Measurements from ENCODE around the gene EFS.
A peak's percentile ranks its signal among the peaks of the same experiment; 100 is the strongest.

The EFS gene

DNA sequence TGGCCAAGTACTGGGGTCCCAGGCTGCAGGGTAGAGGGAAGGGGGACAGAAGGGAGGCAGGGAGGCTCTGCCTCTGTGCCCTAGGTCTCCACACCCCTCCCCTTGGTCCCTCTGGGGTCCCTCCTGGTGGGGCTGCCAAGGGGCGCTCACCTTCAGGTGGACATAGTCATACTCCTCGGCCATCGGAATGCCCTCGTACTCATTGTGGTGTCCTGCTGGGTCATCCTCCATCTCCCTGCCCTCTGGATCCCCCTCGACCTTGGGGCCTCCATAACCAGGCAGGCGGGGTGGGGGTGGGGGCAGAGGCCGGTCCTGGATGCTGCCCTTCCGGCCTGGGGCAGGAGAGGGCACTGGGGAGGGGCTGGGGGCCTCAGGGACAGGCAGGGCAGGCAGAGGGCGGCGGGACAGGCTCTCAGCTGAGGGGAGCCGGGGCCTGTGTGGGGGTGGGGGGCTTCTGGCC is 5.8 kb downstream of the EFS start:
- no peak for DNase-seq (ENCODE audit: low spot score)

DNA sequence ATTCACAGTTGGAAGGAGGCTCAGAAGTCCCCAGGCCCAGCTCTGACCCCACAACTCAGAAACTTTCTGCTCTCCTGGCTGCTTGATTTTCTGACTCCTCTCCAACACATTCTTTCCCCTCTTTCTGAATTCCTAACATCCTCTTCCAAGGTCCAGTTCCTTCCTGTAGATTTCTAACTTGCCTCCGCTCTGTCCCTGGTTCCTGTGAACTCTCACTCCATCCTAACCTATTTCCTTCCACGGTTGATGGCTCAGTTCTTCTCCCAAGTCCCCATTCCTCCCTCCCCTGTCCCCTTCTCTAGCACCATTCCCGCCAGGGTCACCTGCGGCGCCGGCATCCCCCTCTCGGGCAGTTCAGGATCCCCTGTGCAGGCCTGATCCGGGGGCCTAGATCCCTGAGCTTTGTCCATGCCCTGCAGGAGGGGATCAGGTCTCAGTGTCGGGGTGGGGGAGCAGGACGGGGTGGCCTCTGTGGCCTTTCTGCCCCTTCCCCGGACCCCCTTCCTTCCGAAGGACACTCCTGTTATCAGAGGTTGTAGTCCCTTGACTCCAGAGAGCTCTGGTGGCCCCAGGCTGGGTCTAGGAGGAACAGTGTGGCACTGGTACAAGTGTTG is 6.3 kb downstream of the EFS start:
- DNase-seq (ENCODE audit: low spot score): no peak

DNA sequence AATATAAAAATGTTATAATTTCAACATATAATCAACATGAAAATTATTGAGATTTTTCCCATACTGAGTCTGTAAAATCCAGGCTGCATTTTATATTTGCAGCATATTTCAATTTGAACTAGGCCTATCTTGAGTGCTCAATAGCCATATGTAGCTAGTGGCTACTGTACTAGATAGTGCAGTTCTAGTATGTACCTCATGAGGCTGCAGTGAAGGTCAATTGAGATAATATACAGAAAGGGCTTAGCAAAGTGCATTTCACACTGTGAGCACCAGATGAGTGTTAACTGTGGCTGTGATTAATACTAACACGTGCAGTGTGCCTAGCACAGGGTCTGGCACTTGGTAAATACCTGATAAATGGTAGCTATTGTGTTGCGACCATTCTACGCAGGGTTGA is 6.9 kb downstream of the EFS start:
- DNase-seq (ENCODE audit: low spot score): no peak

DNA sequence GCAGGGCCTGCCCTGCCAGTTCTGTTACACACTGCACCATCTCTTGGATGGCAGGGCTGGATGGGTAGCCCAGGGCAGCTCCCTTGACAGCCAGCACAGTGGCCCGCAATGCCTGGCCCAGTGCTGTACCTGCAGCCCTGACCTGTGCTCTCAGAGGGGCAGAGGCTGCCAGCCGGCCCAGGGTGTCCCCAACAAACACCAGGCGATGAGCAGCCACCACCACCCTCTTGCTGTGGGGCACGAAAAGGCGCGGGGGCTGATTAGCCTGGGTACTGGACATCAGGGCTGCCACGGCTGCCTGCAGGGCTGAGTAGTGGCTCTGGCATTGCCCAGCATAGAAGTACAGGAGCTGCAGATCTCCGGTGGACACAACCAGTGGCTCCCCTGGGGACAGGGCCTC is 7.7 kb downstream of the EFS start:
- no peak for DNase-seq (ENCODE audit: low spot score)

GRCh38 chr14:23356662-23357061 is 8.3 kb downstream of the EFS start:
- no peak for DNase-seq (ENCODE audit: low spot score)

- no peak for DNase-seq (ENCODE audit: low spot score)
Measured at GRCh38 chr14:23355871-23356435, 9.0 kb downstream of the EFS start.

DNA sequence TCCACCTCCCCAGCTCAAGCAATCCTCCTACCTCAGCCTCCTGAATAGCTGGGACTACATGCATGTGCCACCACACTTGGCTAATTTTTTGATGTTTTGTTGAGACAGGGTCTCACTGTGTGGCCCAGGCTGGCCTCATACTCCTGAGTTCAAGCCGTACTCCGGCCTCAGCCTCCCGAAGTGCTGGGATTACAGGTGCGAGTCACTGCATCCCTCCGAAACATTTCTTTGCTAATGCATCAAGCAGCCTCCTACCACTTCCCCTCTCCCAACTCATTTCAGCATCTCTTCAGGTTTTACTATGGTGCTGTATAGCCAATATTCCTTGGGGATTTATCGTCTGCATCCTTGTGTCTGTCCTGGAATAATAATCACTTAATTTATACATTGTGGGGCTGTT is 10.0 kb downstream of the EFS start:
- DNase-seq (ENCODE audit: low spot score): no peak

DNA sequence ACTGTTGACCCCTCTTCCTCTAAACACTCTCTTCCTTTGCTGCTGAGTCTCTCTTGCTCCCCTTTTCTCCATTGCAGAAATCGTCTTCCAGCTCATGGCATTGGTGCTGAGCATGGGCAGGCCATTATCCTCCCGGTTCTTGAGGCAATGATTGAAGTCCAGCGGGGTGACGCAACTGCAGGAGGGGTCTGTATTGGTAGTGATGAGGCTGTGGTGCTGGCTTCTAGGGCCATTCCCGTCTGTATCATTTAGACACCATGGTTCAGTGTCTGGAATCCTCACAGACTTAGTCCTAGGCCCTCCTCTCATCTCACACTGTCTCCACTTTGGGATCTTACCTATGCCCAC is 11.6 kb downstream of the EFS start:
- DNase-seq (ENCODE audit: low spot score): no peak

GRCh38 chr14:23352506-23353432 is 12.2 kb downstream of the EFS start, which contains the start of gene SLC22A17:
TSS of gene SLC22A17 (minus strand) at chr14:23352887.
- DNase-seq (ENCODE audit: low spot score): peak; percentile 97

DNA sequence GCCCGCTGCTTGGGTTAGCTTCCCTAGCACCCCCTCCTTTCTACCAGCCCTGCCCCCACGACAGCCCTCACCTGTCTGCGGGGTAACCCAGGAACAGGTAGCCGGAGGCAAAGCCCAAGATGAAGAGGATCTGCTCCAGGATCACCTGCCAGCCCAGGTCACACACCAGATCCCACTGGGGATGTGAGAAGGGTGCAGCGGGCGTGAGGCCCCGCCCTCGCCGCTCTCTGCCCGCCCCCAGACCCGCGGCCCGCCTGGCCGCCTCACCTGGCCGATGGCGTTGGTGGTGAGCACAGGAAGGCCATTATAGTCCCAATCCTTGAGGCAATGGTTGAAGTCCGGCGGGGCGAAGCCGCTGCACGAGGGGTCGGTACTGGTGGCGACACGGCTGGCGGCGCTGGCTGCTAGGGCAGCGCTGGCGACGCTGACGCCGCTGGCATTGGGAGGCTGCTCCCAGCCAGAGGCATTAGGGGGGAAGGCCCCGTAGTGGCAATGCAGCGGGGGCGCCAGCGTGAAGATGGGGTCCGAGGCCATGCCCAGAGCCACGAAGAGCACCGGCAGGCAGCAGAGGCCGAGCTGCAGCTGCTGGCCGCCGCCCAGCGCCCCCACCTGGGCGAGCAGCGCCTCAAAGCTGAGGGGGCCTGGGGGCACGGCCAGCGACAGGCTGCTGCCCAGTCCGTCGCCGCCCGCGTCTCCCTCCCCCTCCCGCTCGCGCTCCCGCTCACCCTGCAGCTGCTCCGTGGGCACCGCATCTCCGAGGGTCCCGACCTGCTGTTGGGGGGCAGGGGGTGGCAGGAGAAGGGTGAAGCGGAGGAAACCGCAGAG is 13.1 kb downstream of the EFS start:
- DNase-seq (ENCODE audit: low spot score): peak; percentile 57

GRCh38 chr14:23349156-23349845 is 15.7 kb downstream of the EFS start:
- no peak for DNase-seq (ENCODE audit: low spot score)

- DNase-seq (ENCODE audit: low spot score): no peak
Measured at GRCh38 chr14:23348297-23348655, 16.7 kb downstream of the EFS start.

DNA sequence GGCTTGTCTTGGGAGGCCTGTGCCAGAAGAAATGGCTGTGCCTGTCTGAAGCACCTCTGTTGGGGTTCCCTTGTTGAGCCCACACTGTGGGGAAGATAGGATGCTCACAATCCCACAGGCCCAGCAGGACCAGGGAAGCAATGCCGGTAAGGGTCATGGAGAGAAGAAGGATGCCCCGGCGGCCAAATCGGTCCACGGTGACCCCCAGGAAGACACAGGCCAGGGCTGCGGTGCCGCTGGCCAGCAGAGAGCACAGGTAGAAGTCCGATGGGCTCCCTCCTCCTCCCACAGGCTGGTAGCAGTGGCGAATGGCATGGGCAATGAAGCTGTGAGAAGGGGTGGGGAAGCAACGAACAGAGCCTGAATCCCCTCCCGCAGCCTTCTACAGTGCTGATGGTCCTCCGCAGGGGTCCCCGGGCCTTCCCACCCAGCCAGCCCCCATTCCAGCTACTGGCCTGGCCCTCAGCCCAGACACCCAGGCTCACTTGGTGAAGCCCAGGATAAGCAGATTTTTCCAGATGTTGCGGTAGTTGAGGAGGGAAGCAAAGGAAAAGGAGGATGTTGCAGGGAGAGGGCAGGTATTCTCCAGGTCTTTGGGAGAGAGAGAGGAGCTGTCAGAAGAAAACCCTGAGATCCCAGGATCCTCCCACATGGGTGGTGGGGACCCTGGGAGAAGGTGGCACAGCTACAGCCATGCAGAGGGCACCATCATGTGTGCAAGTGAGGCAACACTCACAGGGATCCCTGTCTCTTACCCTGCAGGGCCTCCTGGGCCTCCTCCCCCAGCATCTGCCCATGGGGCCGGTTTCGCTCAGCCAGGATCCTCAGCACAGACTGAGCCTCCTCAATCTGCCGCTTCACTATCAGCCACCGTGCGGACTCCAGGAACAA is 17.3 kb downstream of the EFS start:
- DNase-seq (ENCODE audit: low spot score): no peak

- DNase-seq (ENCODE audit: low spot score): no peak
Measured at GRCh38 chr14:23346693-23347405, 18.1 kb downstream of the EFS start.

GRCh38 chr14:23345987-23346692 is 18.8 kb downstream of the EFS start:
- no peak for DNase-seq (ENCODE audit: low spot score)

- no peak for DNase-seq (ENCODE audit: low spot score)
Measured at GRCh38 chr14:23344481-23344880, 20.5 kb downstream of the EFS start.

DNA sequence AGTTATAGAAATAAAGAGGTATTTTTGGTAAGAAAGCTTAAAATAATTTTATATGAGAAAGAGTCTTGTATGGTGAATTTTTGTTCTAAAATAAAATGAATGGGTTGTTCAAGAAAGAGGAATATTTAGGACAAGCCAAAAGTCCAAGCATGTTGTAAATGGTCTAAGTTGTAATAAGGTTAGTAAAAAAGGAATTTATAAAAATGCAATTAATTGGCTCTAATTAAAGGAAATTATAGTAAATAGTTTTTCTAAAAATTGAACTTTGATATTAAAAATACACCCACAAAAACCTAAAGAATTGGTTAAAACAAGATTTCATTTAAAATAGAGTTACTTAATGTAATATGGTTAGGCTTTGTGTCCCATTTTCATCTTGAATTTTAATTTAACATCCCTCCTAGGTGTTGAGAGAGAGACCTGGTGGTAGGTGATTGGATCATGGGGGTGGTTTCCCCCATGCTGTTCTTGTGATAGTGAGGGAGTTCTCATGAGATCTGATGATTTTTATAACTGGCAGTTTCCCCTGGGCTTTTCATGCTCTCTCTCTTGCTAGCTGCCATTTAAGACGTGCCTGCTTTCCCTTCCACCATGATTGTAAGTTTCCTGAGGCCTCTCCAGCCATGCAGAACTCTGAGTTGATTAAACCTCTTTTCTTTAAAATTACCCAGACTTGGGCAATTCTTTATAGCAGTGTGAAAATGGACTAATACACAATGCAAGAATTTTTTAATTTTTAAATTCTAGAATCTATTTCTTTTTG is 25.3 kb downstream of the EFS start:
- no peak for DNase-seq (ENCODE audit: low spot score)

GRCh38 chr14:23335623-23336022 is 29.3 kb downstream of the EFS start:
- no peak for DNase-seq (ENCODE audit: low spot score)
